Measurements from ENCODE around the gene NAPEPLD.
"Not testable (repeated sequence)": the region's sequence is repeated elsewhere in the genome, so short reads cannot be mapped to it uniquely, and the experiment has no call there.

The NAPEPLD gene

GRCh38 chr7:103142494-103142893, 6.4 kb downstream of the NAPEPLD start:
- no peak for DNase-seq

DNA sequence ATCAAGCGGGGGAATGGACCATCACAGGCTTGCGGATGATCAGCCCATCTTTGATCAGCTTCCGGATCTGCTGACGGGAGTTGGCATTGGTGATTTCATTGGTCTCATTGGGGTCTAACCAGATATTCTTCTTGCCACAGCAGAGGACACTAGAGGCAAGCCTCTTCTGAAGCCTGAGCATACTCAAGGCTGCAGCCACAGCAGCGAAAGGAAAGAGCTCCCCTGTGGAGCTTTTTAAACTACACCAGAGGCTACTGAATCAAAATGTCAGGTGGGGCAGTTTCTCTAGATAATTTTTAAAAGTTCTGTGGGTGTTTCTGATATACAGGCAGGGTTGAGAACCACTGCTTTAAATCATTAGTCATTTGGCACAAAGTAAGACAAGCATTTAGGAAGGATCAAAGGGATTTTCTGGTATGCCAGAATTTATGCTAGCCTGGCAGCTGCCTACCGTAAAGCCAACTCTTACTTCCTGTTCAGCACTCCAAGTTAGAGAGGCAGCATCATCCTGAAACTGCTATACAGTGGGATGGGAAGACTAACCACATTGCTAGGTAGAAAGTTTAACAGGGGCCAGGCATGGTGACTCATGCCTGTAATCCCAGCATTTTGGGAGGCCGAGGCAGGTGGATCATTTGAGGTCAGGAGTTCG, 7.0 kb downstream of the NAPEPLD start:
- no peak for DNase-seq

GRCh38 chr7:103140685-103141084, 8.2 kb downstream of the NAPEPLD start:
- no peak for DNase-seq

- no peak for DNase-seq
Measured at GRCh38 chr7:103140061-103140460, 8.8 kb downstream of the NAPEPLD start.

- DNase-seq, result no peak
Measured at GRCh38 chr7:103134836-103135554, 13.9 kb downstream of the NAPEPLD start.

DNA sequence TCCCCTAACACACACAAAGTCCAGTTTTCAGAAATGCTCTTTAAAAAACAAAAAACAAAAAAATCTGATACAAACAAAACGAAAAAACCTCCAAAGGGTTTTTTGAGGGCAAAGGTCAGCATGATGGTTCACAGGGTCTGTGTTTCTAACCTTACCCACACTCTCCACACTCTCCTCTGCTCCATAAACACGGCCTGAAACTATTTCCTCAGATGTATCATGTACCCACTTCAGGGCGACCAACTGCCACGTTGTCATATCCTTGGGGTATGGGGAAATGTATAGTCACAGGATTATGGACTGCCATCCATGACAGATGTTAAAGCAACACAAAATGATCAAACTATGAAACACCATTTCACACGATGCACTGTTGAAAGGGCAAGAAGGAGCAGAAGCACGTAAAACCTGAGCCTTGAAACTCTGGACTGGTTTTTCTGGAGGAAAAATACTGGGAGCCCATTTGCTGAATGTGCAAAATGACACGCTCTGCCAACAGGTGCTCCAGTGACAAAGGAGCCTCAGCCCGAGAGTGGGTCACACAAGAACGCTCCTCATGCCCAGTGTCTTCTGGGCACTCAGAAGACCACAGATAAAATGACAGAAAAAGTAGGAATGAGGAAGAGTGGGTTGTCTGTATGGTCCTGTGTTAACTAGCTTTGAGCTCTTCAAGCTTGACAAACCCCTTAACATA, 15.8 kb downstream of the NAPEPLD start:
- no peak for DNase-seq

DNA sequence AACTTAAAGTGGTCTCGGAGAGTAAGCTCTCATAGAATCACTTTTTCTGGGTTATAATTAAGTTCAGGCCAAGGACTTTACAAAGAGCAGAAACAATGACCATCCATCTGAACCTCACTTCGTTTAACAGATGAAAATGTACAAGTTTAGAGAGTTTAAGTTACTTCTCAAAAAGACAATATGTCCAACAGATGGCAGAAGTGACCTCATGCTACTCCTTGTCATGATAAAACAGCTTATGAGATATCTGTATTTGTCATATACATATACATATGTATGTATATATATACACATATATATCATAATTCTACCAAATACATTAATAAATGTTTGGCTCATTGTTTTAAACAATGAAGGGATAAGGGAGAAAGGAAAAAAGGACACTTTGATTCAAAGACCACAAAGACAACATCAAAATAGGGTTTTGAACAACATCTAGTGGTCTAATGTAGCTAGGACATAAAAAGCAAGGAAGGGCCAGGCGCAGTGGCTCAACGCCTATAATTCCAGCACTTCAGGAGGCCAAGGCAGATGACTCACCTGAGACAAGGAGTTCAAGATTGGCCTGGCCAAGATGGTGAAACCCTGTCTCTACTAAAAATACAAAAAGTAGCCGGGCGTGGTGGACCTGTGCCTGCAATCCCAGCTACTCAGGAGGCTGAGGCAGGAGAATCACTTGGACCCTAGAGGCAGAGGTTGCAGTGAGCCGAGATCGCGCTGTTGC, 17.8 kb downstream of the NAPEPLD start:
- no peak for DNase-seq

GRCh38 chr7:103129702-103130549, 19.0 kb downstream of the NAPEPLD start:
- no peak for DNase-seq

DNA sequence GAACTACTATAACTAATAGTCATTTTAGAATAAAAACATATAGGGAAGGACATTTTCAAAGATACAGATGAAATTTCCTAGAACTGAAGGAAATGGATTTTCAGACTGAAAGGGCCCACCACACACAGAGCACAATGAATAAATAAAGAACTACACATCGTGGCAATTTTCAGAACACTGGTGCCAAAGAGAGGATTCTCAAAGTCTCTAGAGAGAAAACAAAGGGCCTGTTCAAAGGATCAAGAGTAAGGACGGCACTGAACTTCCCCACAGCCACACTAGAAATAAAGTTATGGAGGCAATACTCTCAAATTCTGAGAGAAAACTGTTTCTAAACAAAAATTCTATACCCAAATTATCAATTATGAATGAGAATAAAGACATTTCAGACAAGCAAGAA, 21.9 kb downstream of the NAPEPLD start:
- no peak for DNase-seq

DNA sequence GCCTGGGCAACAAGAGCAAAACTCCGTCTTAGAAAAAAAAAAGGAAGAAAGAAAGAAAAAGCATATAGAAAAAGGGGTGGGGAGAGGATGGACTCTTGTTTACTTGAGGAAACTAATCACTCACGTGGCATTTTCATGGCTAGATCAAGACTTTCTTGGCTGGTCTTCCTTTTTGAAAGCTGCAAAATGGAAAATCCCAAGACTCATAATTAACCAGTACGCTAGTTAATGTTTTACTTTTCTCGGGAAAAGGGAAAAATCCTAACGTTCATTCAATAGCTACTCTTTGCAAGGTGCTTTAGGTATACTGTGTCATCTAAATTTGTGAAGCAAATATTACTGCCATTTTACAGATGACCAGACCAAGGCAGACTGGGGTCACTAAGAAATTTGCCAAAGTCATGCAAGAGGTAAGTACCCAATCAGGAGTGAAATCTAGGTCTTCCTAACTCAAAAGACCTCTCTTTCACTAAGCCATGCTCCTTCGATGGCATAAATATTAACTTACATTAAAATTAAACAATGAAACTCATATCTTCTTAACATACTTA, 24.4 kb downstream of the NAPEPLD start:
- DNase-seq, result no peak

- no peak for DNase-seq
Measured at GRCh38 chr7:103123529-103123928, 25.4 kb downstream of the NAPEPLD start.

GRCh38 chr7:103121641-103122040, 27.3 kb downstream of the NAPEPLD start:
- no peak for DNase-seq

DNA sequence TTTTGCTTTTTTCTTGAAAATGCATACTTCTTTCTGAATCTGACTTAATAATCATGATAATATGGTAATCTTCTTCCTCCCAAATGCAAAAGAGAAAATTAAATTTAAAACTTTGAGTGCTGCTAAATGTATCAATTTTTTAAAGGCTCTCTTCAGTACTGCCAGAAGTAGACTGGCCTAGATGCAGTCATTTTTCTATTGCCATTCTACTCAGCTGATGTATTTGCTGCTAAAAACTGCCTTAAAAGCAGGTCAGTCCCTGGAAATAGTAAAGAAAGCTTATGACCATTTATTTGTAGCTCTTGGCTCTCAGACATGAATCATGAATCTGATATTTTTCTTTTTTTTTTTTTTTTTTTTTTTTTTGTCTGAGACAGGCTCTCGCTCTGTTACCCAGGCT, 28.5 kb downstream of the NAPEPLD start:
- DNase-seq, result no peak

- no peak for DNase-seq
Measured at GRCh38 chr7:103119791-103120291, 29.1 kb downstream of the NAPEPLD start.

- no peak for DNase-seq
Measured at GRCh38 chr7:103117465-103117864, 31.4 kb downstream of the NAPEPLD start.

DNA sequence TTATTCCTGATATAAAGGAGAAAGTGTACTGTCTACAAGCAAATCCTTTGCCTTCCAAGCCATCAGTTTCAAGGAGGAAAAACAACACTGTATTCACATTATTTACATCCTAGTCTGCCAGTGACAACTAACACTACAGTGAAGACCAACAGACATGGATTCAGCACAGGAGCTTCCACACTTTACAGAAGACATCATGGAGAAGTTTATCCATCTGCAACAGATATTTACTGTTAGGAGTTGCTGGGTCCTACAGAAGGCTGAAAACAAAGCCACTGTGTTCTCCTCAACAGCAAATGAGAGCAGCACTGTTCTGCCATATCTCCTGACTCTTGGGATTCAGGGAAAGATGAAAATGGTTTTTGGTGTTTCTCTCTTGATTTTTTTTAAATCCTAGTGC, 31.9 kb downstream of the NAPEPLD start:
- no peak for DNase-seq

DNA sequence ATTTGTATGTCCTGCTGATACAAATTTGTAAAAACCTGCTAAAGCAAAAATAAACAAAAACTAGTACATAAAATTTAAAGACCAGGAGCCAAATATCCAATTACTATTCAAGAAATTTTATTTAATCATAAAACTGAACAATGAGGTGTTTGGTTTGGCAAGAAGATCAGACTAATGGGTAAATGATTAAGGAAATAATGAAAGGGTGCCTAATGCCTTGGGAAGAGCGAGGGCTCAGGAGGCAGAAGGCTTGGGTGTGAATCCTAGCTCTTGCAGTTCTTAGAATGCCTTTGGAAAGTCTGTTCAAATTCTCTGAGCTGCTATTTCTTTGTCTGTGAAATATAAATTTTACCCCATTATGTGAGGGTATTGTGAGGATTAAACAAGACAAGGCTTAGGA, 32.4 kb downstream of the NAPEPLD start:
- DNase-seq, result no peak

GRCh38 chr7:103115771-103116170, 33.1 kb downstream of the NAPEPLD start:
- DNase-seq, result no peak

GRCh38 chr7:103114576-103115008, 34.3 kb downstream of the NAPEPLD start:
- DNase-seq, result no peak

DNA sequence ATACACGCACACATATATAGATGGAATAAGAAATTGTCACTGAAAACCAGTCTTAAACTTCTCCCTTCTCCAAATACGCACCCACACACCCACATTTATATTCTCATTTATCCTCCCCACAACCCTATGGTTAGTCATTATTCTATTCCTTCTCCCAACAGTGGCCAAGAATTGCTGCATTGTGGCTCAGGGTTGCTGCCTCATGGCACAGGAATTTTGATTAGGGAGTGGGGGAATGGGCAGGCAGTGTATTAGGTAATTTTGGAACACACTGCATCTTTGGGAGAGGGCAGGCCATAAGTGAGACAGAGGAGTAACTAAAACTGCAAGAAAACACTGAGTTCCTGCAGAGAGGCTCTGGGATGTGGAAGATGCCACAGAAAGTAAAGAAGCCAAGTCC, 35.7 kb downstream of the NAPEPLD start:
- DNase-seq, result no peak

- DNase-seq, result not testable (repeated sequence)
Measured at GRCh38 chr7:103106703-103107070, 42.2 kb downstream of the NAPEPLD start.

Measured in NCI-H146 (cell line).